Aorta (tissue), 5 donors: Measurements from ENCODE around the gene FLYWCH2. TPM values are rescaled to one million over a fixed set of nuclear protein-coding genes. Genes with fewer than 3 reads are reported as not detected.
A peak's percentile ranks its signal among the peaks of the same experiment; 100 is the strongest.

Experiments
- ATAC-seq: fragments of 200-7000 bp; cut with Tn5 transposase; one replicate; pipeline ENCODE4 v1.9.1; 2022; ENCODE audit warnings: moderate library complexity; ENCODE audit not compliant: low FRiP score
- DNase-seq, 2 donors: peaks; one replicate each; pipeline ENCODE4 v3.0.0-alpha.2; 2020
- H3K27ac ChIP-seq, 2 donors: one replicate each; pipeline ENCODE4 v1.5.1; 2013; ENCODE audit warnings: low read length in 2 of 2, mild to moderate bottlenecking in 2 of 2, moderate library complexity in 2 of 2, control low read depth in 1 of 2, inconsistent platforms in 1 of 2, low read depth in 1 of 2
- H3K27me3 ChIP-seq, 2 donors: one replicate each; pipeline ENCODE4 v1.6.1; 2013; ENCODE audit warnings: control low read depth in 1 of 2, low read length in 1 of 2, mild to moderate bottlenecking in 1 of 2, moderate library complexity in 1 of 2; ENCODE audit not compliant: insufficient read depth in 2 of 2, control insufficient read depth in 1 of 2
- H3K36me3 ChIP-seq, 2 donors: one replicate each; pipeline ENCODE4 v1.6.1; 2013; ENCODE audit warnings: control low read depth in 1 of 2, low read length in 1 of 2, mild to moderate bottlenecking in 1 of 2; ENCODE audit not compliant: insufficient read depth in 2 of 2, control insufficient read depth in 1 of 2
- H3K4me1 ChIP-seq, 2 donors: one replicate each; pipeline ENCODE4 v1.6.1; 2013; ENCODE audit warnings: low read length in 2 of 2, control low read depth in 1 of 2, mild to moderate bottlenecking in 1 of 2, moderate library complexity in 1 of 2; ENCODE audit not compliant: insufficient read depth in 2 of 2, control insufficient read depth in 1 of 2
- H3K4me3 ChIP-seq, 2 donors: one replicate each; pipeline ENCODE4 v1.5.1; 2013; ENCODE audit warnings: low read length in 2 of 2, control low read depth in 1 of 2, mild to moderate bottlenecking in 1 of 2
- H3K9me3 ChIP-seq: one replicate; pipeline ENCODE4 v1.6.1; 2013; ENCODE audit warnings: mild to moderate bottlenecking, low read length; ENCODE audit not compliant: control insufficient read depth
- WGBS, 2 donors: extraction: QIAGEN DNeasy Blood & Tissue Kit; methylation state at CpG; one replicate each; pipeline ENCODE4 v1.1.7; 2013; 5-methylcytosine and 5-hydroxymethylcytosine counted together
- intact Hi-C, 2 donors: fragments of 100-400 bp; cut with DNase I; formaldehyde crosslinking; loops; one replicate each; pipeline versions ENCODE4 v1.14.2 to v1.15.0; 2022
- polyA plus RNA-seq, 2 donors: library from polyadenylated mRNA; stranded (reverse); fragments of 200-250 nt; gene quantifications; one replicate each; pipeline ENCODE4 v1.2.3, GENCODE V29; 2013
- total RNA-seq, 2 donors: library from RNA; stranded (reverse); fragmentation: NEBNext Ultra II Directional; extraction: Animal tissue kit (Norgen Biotek cat#: 25700); gene quantifications; one replicate each; pipeline ENCODE4 v1.2.1, GENCODE V29; 2021
- donor health status: healthy with polysubstance abuse.
- donor health status: Bipolar disorder and iron deficiency.
- donor health status: DM: no; HTN: no; CAD: no.
- donor health status: DM: no; HTN: no; CAD: no.
- donor health status: DM: yes; HTN: yes; CAD: no.

FLYWCH2 gene
- total and polyA plus RNA-seq, 4 donors = 11.5 to 32.6 (median 16.7) TPM

GRCh38 chr16:2896480-2897010, 13.5 kb downstream of the FLYWCH2 start:
- 95 to 98% methylated on average over 17 to 19 of the region's 19 CpGs for WGBS, 2 donors
- intact Hi-C loops = no loop called here
- H3K9me3 ChIP-seq = no peaks in the 10 kb centered on the region
- no peaks in the 10 kb centered on the region for H3K27me3 ChIP-seq
- H3K4me3 ChIP-seq = no peak overlapping the region
- H3K36me3 ChIP-seq = no peaks in the 10 kb centered on the region
- H3K27ac ChIP-seq = no peak overlapping the region
- no peaks in the 10 kb centered on the region for H3K4me1 ChIP-seq
- DNase-seq (peak in 1 of 2 donors; percentile 33), ATAC-seq (no peak)

GRCh38 chr16:2897110-2897509, 14.1 kb downstream of the FLYWCH2 start:
- no peaks in the 10 kb centered on the region for H3K36me3 ChIP-seq
- no peaks in the 10 kb centered on the region for H3K27me3 ChIP-seq
- intact Hi-C loops = no loop called here
- no peaks in the 10 kb centered on the region for H3K4me1 ChIP-seq
- 82 to 83% methylated on average over 7 of the region's 7 CpGs for WGBS, 2 donors
- DNase-seq = peak in 1 of 2 donors; percentile 39
- ATAC-seq = no peak
- no peak overlapping the region for H3K4me3 ChIP-seq
- no peak overlapping the region for H3K27ac ChIP-seq
- no peaks in the 10 kb centered on the region for H3K9me3 ChIP-seq

- H3K4me1 ChIP-seq = no peaks in the 10 kb centered on the region
- H3K4me3 ChIP-seq = no peak overlapping the region
- DNase-seq (no peak), ATAC-seq (no peak)
- WGBS, 2 donors = 87% methylated on average over 10 of the region's 10 CpGs
- intact Hi-C loops = no loop called here
- no peaks in the 10 kb centered on the region for H3K27me3 ChIP-seq
- no peak overlapping the region for H3K27ac ChIP-seq
- H3K9me3 ChIP-seq = no peaks in the 10 kb centered on the region
- no peaks in the 10 kb centered on the region for H3K36me3 ChIP-seq
Measured at GRCh38 chr16:2898831-2899563, 16.0 kb downstream of the FLYWCH2 start.

- DNase-seq = no peak
- H3K36me3 ChIP-seq = no peaks in the 10 kb centered on the region
- H3K27ac ChIP-seq = no peak overlapping the region
- H3K9me3 ChIP-seq = no peaks in the 10 kb centered on the region
- intact Hi-C loops = no loop called here
- no peaks in the 10 kb centered on the region for H3K27me3 ChIP-seq
- no peak for ATAC-seq
- 92 to 93% methylated on average over 13 of the region's 13 CpGs for WGBS, 2 donors
- H3K4me3 ChIP-seq = no peak overlapping the region
- no peaks in the 10 kb centered on the region for H3K4me1 ChIP-seq
Measured at GRCh38 chr16:2899564-2900072, 16.6 kb downstream of the FLYWCH2 start.

- 93 to 94% methylated on average over 15 of the region's 15 CpGs for WGBS, 2 donors
- no peaks in the 10 kb centered on the region for H3K4me1 ChIP-seq
- intact Hi-C loops = no loop called here
- H3K9me3 ChIP-seq = no peaks in the 10 kb centered on the region
- H3K4me3 ChIP-seq = no peak overlapping the region
- H3K27ac ChIP-seq = no peak overlapping the region
- H3K27me3 ChIP-seq = peaks cover 0 to 2% of the 10 kb centered on the region in 2 donors
- no peaks in the 10 kb centered on the region for H3K36me3 ChIP-seq
- ATAC-seq (no peak), DNase-seq (no peak)
Measured at GRCh38 chr16:2900526-2901075, 17.6 kb downstream of the FLYWCH2 start.

- ATAC-seq = no peak
- Histone ChIP-seq H3K9me3 (no peaks in the 10 kb centered on the region), H3K36me3 (no peaks in the 10 kb centered on the region), H3K4me3 (no peak overlapping the region), H3K4me1 (no peaks in the 10 kb centered on the region), H3K27me3 (peaks cover 0 to 2% of the 10 kb centered on the region in 2 donors), H3K27ac (no peak overlapping the region)
- DNase-seq = no peak
- intact Hi-C loops = no loop called here
- 92 to 95% methylated on average over 9 of the region's 9 CpGs for WGBS, 2 donors
Measured at GRCh38 chr16:2902337-2903130, 19.5 kb downstream of the FLYWCH2 start.

GRCh38 chr16:2904100-2904921, 21.3 kb downstream of the FLYWCH2 start:
- H3K4me1 ChIP-seq = no peaks in the 10 kb centered on the region
- peaks cover 0 to 2% of the 10 kb centered on the region in 2 donors for H3K27me3 ChIP-seq
- ATAC-seq = peak; percentile 89
- H3K36me3 ChIP-seq = no peaks in the 10 kb centered on the region
- whole genome bisulfite sequencing, 2 donors = 0% methylated on average over 59 to 62 of the region's 62 CpGs
- DNase-seq = peak; percentile 88 to 93
- H3K4me3 ChIP-seq = peak overlapping the region; percentile 66 to 70
- peak overlapping the region in 1 of 2 donors; percentile 83 for H3K27ac ChIP-seq
- intact Hi-C loops = no loop called here
- no peaks in the 10 kb centered on the region for H3K9me3 ChIP-seq

GRCh38 chr16:2904922-2905240, 21.9 kb downstream of the FLYWCH2 start:
- Histone ChIP-seq H3K4me3 (peak overlapping the region; percentile 66 to 70), H3K27ac (peak overlapping the region in 1 of 2 donors; percentile 83), H3K9me3 (no peaks in the 10 kb centered on the region), H3K4me1 (no peaks in the 10 kb centered on the region), H3K27me3 (peaks cover 0 to 2% of the 10 kb centered on the region in 2 donors), H3K36me3 (no peaks in the 10 kb centered on the region)
- WGBS, 2 donors = 0% methylated on average over 23 to 32 of the region's 32 CpGs
- DNase-seq (no peak), ATAC-seq (no peak)
- intact Hi-C loops = loop anchor here in 1 of 2 donors (1.0 kb wide), 1 partner anchor 22 kb away; the partner anchor contains the start of gene FLYWCH2
